ENCODE measurements around the gene C19orf67. TPM values are rescaled to one million over a fixed set of nuclear protein-coding genes. Genes with fewer than 3 reads are reported as not detected.

C19orf67 gene
- total and polyA plus RNA-seq, 2 of the 13 experiments (the other 11 are each of a cell fraction or from before 2014, with no cell fraction given) = 0.11 to 0.32 TPM

GRCh38 chr19:14112809-14113385 is 27.3 kb upstream of the C19orf67 start (continued):
- TF ChIP-seq MTERF4 (CRISPR knock-in tag; IDR thresholded peaks at IDR 0.05) = no peak
- TF ChIP-seq POGZ (CRISPR knock-in tag; IDR thresholded peaks at IDR 0.05) = no peak
- TF ChIP-seq ZNF766 (CRISPR knock-in tag; IDR thresholded peaks at IDR 0.05; ENCODE audit: borderline replicate concordance) = no peak
- TF ChIP-seq ASH2L (IDR thresholded peaks at IDR 0.05; ENCODE audit: insufficient read length, low read depth, low read length) = no peak
- 0 out of 4 replicates have a peak, but pooled peaks of 1 of the 2 experiments have one; percentile 32 for TF ChIP-seq HMGXB4 (CRISPR knock-in tag; IDR thresholded peaks at IDR 0.05; ENCODE audit: borderline replicate concordance in 1 of 2, low read depth in 1 of 2)
- no peak for TF ChIP-seq ZNF3 (CRISPR knock-in tag; IDR thresholded peaks at IDR 0.05)
- no peak for TF ChIP-seq ZNF331 (CRISPR knock-in tag; IDR thresholded peaks at IDR 0.05)
- TF ChIP-seq HNRNPL (IDR thresholded peaks at IDR 0.05; ENCODE audit: low read depth, low read length) = 0 out of 2 replicates have a peak, but pooled peaks have one; percentile 47
- TF ChIP-seq GFI1 (CRISPR knock-in tag; IDR thresholded peaks at IDR 0.05; ENCODE audit: borderline replicate concordance) = no peak
- no peak for TF ChIP-seq SNAI1 (CRISPR knock-in tag; IDR thresholded peaks at IDR 0.05; ENCODE audit: borderline replicate concordance)
- no peak for TF ChIP-seq MAZ (IDR thresholded peaks at IDR 0.05; ENCODE audit: borderline replicate concordance, low read depth, low read length)
- TF ChIP-seq MAZ (CRISPR knock-in tag; IDR thresholded peaks at IDR 0.05; ENCODE audit: low read depth) = no peak
- no peak for TF ChIP-seq NFKB2 (CRISPR knock-in tag; IDR thresholded peaks at IDR 0.05; ENCODE audit: borderline replicate concordance)
- TF ChIP-seq AKNA (CRISPR knock-in tag; IDR thresholded peaks at IDR 0.05; ENCODE audit: borderline replicate concordance) = no peak
- TF ChIP-seq FOXP4 (CRISPR knock-in tag; IDR thresholded peaks at IDR 0.05) = no peak
- TF ChIP-seq PAWR (CRISPR knock-in tag; IDR thresholded peaks at IDR 0.05; ENCODE audit: borderline replicate concordance) = no peak
- no peak for TF ChIP-seq SRSF9 (IDR thresholded peaks at IDR 0.05; ENCODE audit: borderline replicate concordance, insufficient read depth, low read depth, low read length, poor library complexity, severe bottlenecking)
- no peak for TF ChIP-seq ZNF121 (CRISPR knock-in tag; IDR thresholded peaks at IDR 0.05)
- TF ChIP-seq ZNF777 (CRISPR knock-in tag; IDR thresholded peaks at IDR 0.05) = no peak
- TF ChIP-seq NFE2L1 (CRISPR knock-in tag; IDR thresholded peaks at IDR 0.05; ENCODE audit: borderline replicate concordance) = no peak
